ENCODE measurements around the gene MYB.
"Not testable (repeated sequence)": the region's sequence is repeated elsewhere in the genome, so short reads cannot be mapped to it uniquely, and the experiment has no call there.

Gene MYB

DNA sequence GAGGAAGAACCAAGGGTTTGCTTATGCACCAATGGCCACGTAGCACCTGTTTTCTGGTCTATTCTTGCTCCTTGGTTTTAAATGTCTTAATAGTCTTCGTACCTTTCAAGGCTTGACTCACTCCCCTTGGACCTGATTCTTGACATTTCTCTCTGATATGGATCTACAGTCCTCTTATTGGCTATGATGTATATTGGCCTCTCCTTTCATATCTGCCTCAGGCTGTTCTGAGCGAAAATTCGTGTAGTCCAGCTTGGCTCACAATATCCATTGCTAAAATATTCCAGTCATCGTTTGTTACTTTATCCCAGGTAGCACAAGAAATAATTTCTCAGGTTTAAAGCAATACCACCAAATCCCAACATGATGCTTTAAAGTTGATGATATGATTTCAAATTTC lies 59.6 kb downstream of the MYB start:
- H3K4me3 ChIP-seq (ENCODE audit: control insufficient read depth, low read depth, low read length), result no peak overlapping the region
- TF ChIP-seq CTCF (IDR thresholded peaks at IDR 0.05; ENCODE audit: control insufficient read depth, insufficient read depth, low read depth, low read length, missing control alignments), result no peak
- no peak for DNase-seq (ENCODE audit: low read depth)

DNA sequence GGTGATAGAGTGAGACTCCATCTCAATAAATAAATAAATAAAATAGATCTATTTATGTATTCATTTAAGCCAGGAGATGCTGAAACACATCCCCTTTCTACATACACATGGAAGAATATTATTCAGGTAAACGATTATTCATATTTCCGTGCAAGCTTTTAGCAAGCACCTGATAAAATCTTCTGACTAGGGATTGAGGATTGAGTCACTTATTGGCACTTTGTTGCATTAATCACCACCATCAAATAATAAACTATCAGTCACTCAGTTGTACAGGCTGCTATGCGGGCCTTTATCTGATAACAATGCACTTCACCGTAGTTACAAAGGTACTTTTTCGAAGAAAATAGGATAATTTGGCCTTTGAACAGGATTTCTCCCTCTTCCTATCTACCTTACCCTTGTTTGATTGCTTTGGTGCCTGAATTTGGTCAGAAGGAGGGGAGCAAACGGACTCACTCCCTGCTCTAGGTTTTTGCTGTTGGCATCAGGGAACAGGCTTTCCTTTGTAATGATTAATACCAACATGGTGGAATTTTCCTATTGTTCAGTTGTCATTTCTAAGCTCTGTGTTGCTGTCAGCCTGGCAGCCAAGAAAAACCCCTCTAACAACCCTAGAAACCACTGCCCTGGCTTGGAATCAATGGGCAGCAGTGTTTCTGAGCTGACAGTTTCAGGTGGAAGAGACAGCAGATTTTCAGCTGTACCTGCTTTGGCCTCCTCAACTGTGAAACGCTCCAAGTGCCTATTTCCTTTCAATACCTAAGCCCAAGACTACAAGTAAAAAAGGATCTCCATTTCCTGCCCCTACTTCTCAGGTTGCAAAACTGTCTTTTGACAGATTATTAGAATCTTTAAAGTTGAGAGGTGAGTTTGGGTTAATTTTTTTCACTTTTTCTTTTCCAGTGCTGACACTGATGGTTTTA lies 63.0 kb downstream of the MYB start:
- DNase-seq (ENCODE audit: low read depth), result no peak
- no peak for TF ChIP-seq CTCF (IDR thresholded peaks at IDR 0.05; ENCODE audit: control insufficient read depth, insufficient read depth, low read depth, low read length, missing control alignments)
- H3K4me3 ChIP-seq (ENCODE audit: control insufficient read depth, low read depth, low read length), result no peak overlapping the region

DNA sequence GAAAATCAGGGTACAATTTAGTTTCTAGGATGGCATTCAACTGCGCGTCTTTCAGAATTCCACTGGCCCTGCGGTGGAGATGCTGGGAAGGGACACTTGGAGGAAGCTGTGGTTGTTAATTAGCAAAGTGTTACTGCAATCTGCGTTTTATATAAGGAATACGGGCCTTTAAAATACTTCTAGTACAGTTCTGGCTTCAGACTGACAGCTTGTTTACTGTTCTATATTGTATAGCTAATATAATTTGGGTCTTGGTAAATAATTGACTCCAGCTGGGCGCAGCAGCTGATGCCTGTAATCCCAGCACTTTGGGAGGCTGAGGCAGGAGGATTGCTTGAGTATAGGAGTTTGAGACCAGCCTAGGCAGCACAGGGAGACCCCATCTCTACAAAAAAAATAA lies 63.7 kb downstream of the MYB start:
- DNase-seq (ENCODE audit: low read depth), result no peak
- no peak for TF ChIP-seq CTCF (IDR thresholded peaks at IDR 0.05; ENCODE audit: control insufficient read depth, insufficient read depth, low read depth, low read length, missing control alignments)
- no peak overlapping the region for H3K4me3 ChIP-seq (ENCODE audit: control insufficient read depth, low read depth, low read length)

GRCh38 chr6:135246412-135247012 lies 65.4 kb downstream of the MYB start:
- not testable (repeated sequence) for H3K4me3 ChIP-seq (ENCODE audit: control insufficient read depth, low read depth, low read length); DNase-seq (ENCODE audit: low read depth)

GRCh38 chr6:135250234-135250633 lies 69.1 kb downstream of the MYB start:
- no peak overlapping the region for H3K4me3 ChIP-seq (ENCODE audit: control insufficient read depth, low read depth, low read length)
- DNase-seq (ENCODE audit: low read depth), result no peak
- TF ChIP-seq CTCF (IDR thresholded peaks at IDR 0.05; ENCODE audit: control insufficient read depth, insufficient read depth, low read depth, low read length, missing control alignments), result no peak

GRCh38 chr6:135250751-135251497 lies 69.8 kb downstream of the MYB start:
- no peak for TF ChIP-seq CTCF (IDR thresholded peaks at IDR 0.05; ENCODE audit: control insufficient read depth, insufficient read depth, low read depth, low read length, missing control alignments)
- DNase-seq (ENCODE audit: low read depth), result no peak
- no peak overlapping the region for H3K4me3 ChIP-seq (ENCODE audit: control insufficient read depth, low read depth, low read length)

Measured in AG09309 (cell line).